HepG2 (cell line): ENCODE data around the gene ZKSCAN4. TPM values are rescaled to one million over a fixed set of nuclear protein-coding genes. Genes with fewer than 3 reads are reported as not detected.

Source experiments
- ATAD3A ChIP-seq: sonication (generic); formaldehyde crosslinking; IDR thresholded peaks from 2 replicates; pipeline ENCODE4 v1.4.0; 2020; ENCODE audit warnings: missing genetic modification reagents
- ERF ChIP-seq: IDR thresholded peaks from 2 replicates; pipeline ENCODE4 v1.6.1; 2018; ENCODE audit warnings: missing biosample characterization, missing genetic modification reagents
- FOXK1 ChIP-seq: sonication (generic); formaldehyde crosslinking; IDR thresholded peaks from 2 replicates; pipeline ENCODE4 v1.4.0; 2020; ENCODE audit warnings: low read depth, missing genetic modification reagents, borderline replicate concordance
- GPBP1L1 ChIP-seq: sonication (generic); formaldehyde crosslinking; IDR thresholded peaks from 2 replicates; pipeline ENCODE4 v1.5.0; 2020; ENCODE audit warnings: mild to moderate bottlenecking, missing genetic modification reagents
- HIVEP1 ChIP-seq: sonication (generic); formaldehyde crosslinking; IDR thresholded peaks from 2 replicates; pipeline ENCODE4 v1.4.0; 2020; ENCODE audit warnings: mild to moderate bottlenecking, missing genetic modification reagents
- HNRNPH1 ChIP-seq: fragments of 200-400 bp; formaldehyde crosslinking; optimal IDR thresholded peaks from 2 replicates; pipeline ENCODE3; 2017; ENCODE audit warnings: mild to moderate bottlenecking, low read depth, low read length
- MAF1 ChIP-seq: sonication (generic); formaldehyde crosslinking; IDR thresholded peaks from 2 replicates; pipeline ENCODE4 v1.5.0; 2020; ENCODE audit warnings: missing genetic modification reagents, borderline replicate concordance
- MEF2D ChIP-seq: sonication (generic); formaldehyde crosslinking; IDR thresholded peaks from 2 replicates; pipeline ENCODE4 v1.5.1; 2020; ENCODE audit warnings: mild to moderate bottlenecking, missing genetic modification reagents
- NCOA1 ChIP-seq: sonication (generic); formaldehyde crosslinking; IDR thresholded peaks from 2 replicates; pipeline ENCODE4 v1.9.0; 2021; ENCODE audit warnings: missing genetic modification reagents
- NFKBIZ ChIP-seq: IDR thresholded peaks from 2 replicates; pipeline ENCODE4 v1.6.1; 2018; ENCODE audit warnings: missing genetic modification reagents, missing compliant biosample characterization
- PHF5A ChIP-seq: IDR thresholded peaks from one replicate; pipeline ENCODE4 v1.6.1; 2018; ENCODE audit warnings: low read depth, missing genetic modification reagents; ENCODE audit not compliant: unreplicated experiment
- POGZ ChIP-seq: sonication (generic); formaldehyde crosslinking; IDR thresholded peaks from 2 replicates; pipeline ENCODE4 v1.4.0; 2020; ENCODE audit warnings: mild to moderate bottlenecking, missing genetic modification reagents
- POLR2A ChIP-seq, 2 experiments: IDR thresholded peaks; 2 replicates each; pipeline ENCODE4 v1.6.1; 2011; ENCODE audit warnings: low read depth in 2 of 2, low read length in 2 of 2, mild to moderate bottlenecking in 1 of 2, moderate library complexity in 1 of 2; ENCODE audit not compliant: insufficient read depth in 1 of 2
- SRSF9 ChIP-seq: fragments of 200-400 bp; formaldehyde crosslinking; IDR thresholded peaks from 2 replicates; pipeline ENCODE4 v1.6.1; 2018; ENCODE audit warnings: borderline replicate concordance, mild to moderate bottlenecking, low read depth, low read length; ENCODE audit not compliant: insufficient read depth, poor library complexity, severe bottlenecking
- YY1 ChIP-seq: IDR thresholded peaks from 2 replicates; pipeline ENCODE4 v1.6.1; 2011; ENCODE audit warnings: low read length, low read depth, moderate library complexity, mild to moderate bottlenecking; ENCODE audit not compliant: insufficient read depth, insufficient replicate concordance
- ZNF18 ChIP-seq: sonication (generic); formaldehyde crosslinking; IDR thresholded peaks from 2 replicates; pipeline ENCODE4 v1.8.0; 2022; ENCODE audit warnings: mild to moderate bottlenecking, missing genetic modification reagents; ENCODE audit not compliant: insufficient replicate concordance
- ZNF205 ChIP-seq: IDR thresholded peaks from 2 replicates; pipeline ENCODE4 v1.6.1; 2018; ENCODE audit warnings: missing biosample characterization, missing genetic modification reagents
- ZNF225 ChIP-seq: sonication (generic); formaldehyde crosslinking; IDR thresholded peaks from 2 replicates; pipeline ENCODE4 v1.4.0; 2020; ENCODE audit warnings: mild to moderate bottlenecking, missing genetic modification reagents
- ZNF3 ChIP-seq: IDR thresholded peaks from 2 replicates; pipeline ENCODE4 v1.7.0; 2017; ENCODE audit warnings: inconsistent platforms
- ZNF317 ChIP-seq: sonication (generic); formaldehyde crosslinking; IDR thresholded peaks from 2 replicates; pipeline ENCODE4 v1.5.0; 2020; ENCODE audit warnings: mild to moderate bottlenecking, missing genetic modification reagents
- ZNF563 ChIP-seq: sonication (generic); formaldehyde crosslinking; IDR thresholded peaks from 2 replicates; pipeline ENCODE4 v1.8.0; 2022; ENCODE audit warnings: mild to moderate bottlenecking, moderate library complexity, missing genetic modification reagents
- ZNF800 ChIP-seq: sonication (generic); formaldehyde crosslinking; IDR thresholded peaks from 2 replicates; pipeline ENCODE4 v1.4.0; 2020; ENCODE audit warnings: missing genetic modification reagents
- polyA plus RNA-seq, 8 experiments: library from polyadenylated mRNA; depleted of rRNA in 3 of 8; stranded (reverse) in 7 of 8; unstranded in 1 of 8; fragments of >200 nt; fragmentation: Illumina TruSeq in 4 of 8; extraction: Trizol in 4 of 8; gene quantifications; 2 replicates each; pipeline versions ENCODE4 v1.2.1 to v1.2.3, GENCODE V29; 2011 to 2016; ENCODE audit warnings: low read depth in 4 of 8, missing spikeins in 1 of 8, mixed read lengths in 1 of 8; ENCODE audit not compliant: insufficient read depth in 1 of 8
- total RNA-seq, 5 experiments: library from RNA; depleted of rRNA; stranded (reverse); fragments of >200 nt; fragmentation: Illumina TruSeq; extraction: Trizol; gene quantifications; 2 replicates each; pipeline ENCODE4 v1.2.3, GENCODE V29; 2016; ENCODE audit warnings: low read depth in 1 of 5

ZKSCAN4 gene
- total and polyA plus RNA-seq, 2 of the 13 experiments (the other 11 are each of a cell fraction or from before 2014, with no cell fraction given): 2.9 to 7.8 TPM

GRCh38 chr6:28218312-28219248 is 33.5 kb downstream of the ZKSCAN4 start (continued):
- peak; percentile 56; the same call in 1 of the 2 replicates for TF ChIP-seq ZNF800 (CRISPR knock-in tag)
- TF ChIP-seq SRSF9: no peak
- TF ChIP-seq PHF5A (CRISPR knock-in tag): no peak
- peak; percentile 87 for TF ChIP-seq ZNF563
- no peak for TF ChIP-seq ZNF205 (CRISPR knock-in tag)
- no peak for TF ChIP-seq HNRNPH1
- peak; percentile 50; the same call in 1 of the 2 replicates for TF ChIP-seq MEF2D
- no peak for TF ChIP-seq GPBP1L1 (CRISPR knock-in tag)
- TF ChIP-seq NFKBIZ (CRISPR knock-in tag): no peak; the same call in 1 of the 2 replicates
- TF ChIP-seq POGZ (CRISPR knock-in tag): peak; percentile 59; the same call in 1 of the 2 replicates
- no peak for TF ChIP-seq ZNF3
- TF ChIP-seq ERF (CRISPR knock-in tag): peak; percentile 75
- no peak for TF ChIP-seq MAF1 (CRISPR knock-in tag)
- TF ChIP-seq ZNF317 (CRISPR knock-in tag): no peak
- no peak for TF ChIP-seq FOXK1 (CRISPR knock-in tag)
- no peak for TF ChIP-seq NCOA1 (CRISPR knock-in tag)
- 0 out of 2 replicates have a peak, but pooled peaks have one; percentile 23 for TF ChIP-seq ZNF225 (CRISPR knock-in tag)
- no peak for TF ChIP-seq ZNF18
- no peak for TF ChIP-seq ATAD3A
- TF ChIP-seq POLR2A (IDR thresholded peaks at IDR 0.05; ENCODE audit: insufficient read depth in 1 of 2, low read depth in 2 of 2, low read length in 2 of 2): peak; percentile 42 to 77; a peak in 2 of 4 replicates
- TF ChIP-seq YY1: no peak
- TF ChIP-seq HIVEP1 (CRISPR knock-in tag): peak; percentile 52; the same call in 1 of the 2 replicates
